HFFc6 (cell line): ENCODE results near the gene HBS1L. TPM values are rescaled to one million over a fixed set of nuclear protein-coding genes. Genes with fewer than 3 reads are reported as not detected.

Experiments used
- DNase-seq: peaks from one replicate; pipeline ENCODE4 v3.0.0-alpha.2; 2018
- H3K27ac Mint-ChIP-seq: 2 replicates; pipeline ENCODE4 v1.8.0; 2020; ENCODE audit warnings: mild to moderate bottlenecking, mixed read lengths
- H3K27me3 Mint-ChIP-seq: 2 replicates; pipeline ENCODE4 v1.8.0; 2021; ENCODE audit warnings: mild to moderate bottlenecking, moderate library complexity, mixed read lengths; ENCODE audit not compliant: insufficient read depth
- H3K36me3 Mint-ChIP-seq: 2 replicates; pipeline ENCODE4 v1.8.0; 2021; ENCODE audit warnings: low read depth, mixed read lengths
- H3K4me1 Mint-ChIP-seq: 2 replicates; pipeline ENCODE4 v1.8.0; 2020; ENCODE audit warnings: low read depth, mixed read lengths
- H3K4me3 Mint-ChIP-seq: 2 replicates; pipeline ENCODE4 v1.8.0; 2020; ENCODE audit warnings: mild to moderate bottlenecking, moderate library complexity, mixed read lengths
- H3K9me3 Mint-ChIP-seq: 2 replicates; pipeline ENCODE4 v1.8.0; 2020; ENCODE audit warnings: mild to moderate bottlenecking, mixed read lengths
- CTCF ChIP-seq: fragments of 200-600 bp; sonication (generic); IDR thresholded peaks from 2 replicates; pipeline ENCODE4 v1.5.0; 2021; ENCODE audit warnings: antibody characterized with exemption, mild to moderate bottlenecking
- total RNA-seq, 6 experiments: library from RNA; stranded (reverse); fragmentation: NEBNext Ultra II Directional; extraction: Animal tissue kit (Norgen Biotek cat#: 25700); gene quantifications; 2 replicates in 1 of 6; 3 replicates in 5 of 6; pipeline ENCODE4 v1.2.3, GENCODE V29; 2021

HBS1L gene
- total RNA-seq, 6 experiments from 2014 or later: 100 to 123 (median 107) TPM

GRCh38 chr6:134950482-134950881, 104.1 kb downstream of the HBS1L start:
- DNase-seq: no peak
- Mint-ChIP-seq H3K27ac (no peak overlapping the region), H3K9me3 (no peaks in the 10 kb centered on the region), H3K36me3 (no peaks in the 10 kb centered on the region), H3K4me3 (no peak overlapping the region), H3K4me1 (no peaks in the 10 kb centered on the region), H3K27me3 (peaks cover 3% of the 10 kb centered on the region)
- TF ChIP-seq CTCF: no peak

DNA sequence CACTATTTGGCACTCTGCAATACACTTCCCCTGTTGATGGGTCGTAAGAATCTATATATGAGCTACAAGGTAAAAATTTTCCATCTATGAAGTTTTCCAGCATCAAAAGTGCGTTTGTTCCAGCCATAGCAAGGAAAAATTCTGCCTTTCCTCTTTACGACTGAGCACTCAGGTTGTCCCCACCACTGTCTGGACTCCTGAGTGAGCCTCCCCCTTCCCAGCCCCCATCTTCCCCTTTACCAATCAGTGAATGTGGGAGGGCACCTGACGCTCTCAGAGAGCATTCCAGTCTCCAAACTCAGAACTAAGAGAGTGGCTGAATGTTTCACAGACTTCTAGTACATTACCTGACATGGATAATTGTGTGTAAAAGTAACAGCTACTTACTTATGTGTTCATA, 104.7 kb downstream of the HBS1L start, which contains the start of gene ALDH8A1:
Gene ALDH8A1 (minus strand): TSS at position 175 of the 400 bp plus-strand sequence. CDS start 48 bp downstream, at position 127.
- no peak for DNase-seq
- TF ChIP-seq CTCF: no peak
- Mint-ChIP-seq H3K4me1 (no peaks in the 10 kb centered on the region), H3K4me3 (no peak within 1 kb of the TSS), H3K27me3 (peaks cover 3% of the 10 kb centered on the region), H3K27ac (no peak within 1 kb of the TSS), H3K36me3 (no peaks in the 10 kb centered on the region), H3K9me3 (no peaks in the 10 kb centered on the region)

- Mint-ChIP-seq H3K27me3 (peaks cover 3% of the 10 kb centered on the region), H3K36me3 (no peaks in the 10 kb centered on the region), H3K27ac (no peak overlapping the region), H3K4me1 (no peaks in the 10 kb centered on the region), H3K4me3 (no peak overlapping the region), H3K9me3 (no peaks in the 10 kb centered on the region)
- no peak for TF ChIP-seq CTCF
- no peak for DNase-seq
Observed at GRCh38 chr6:134948691-134949090, 105.9 kb downstream of the HBS1L start.

DNA sequence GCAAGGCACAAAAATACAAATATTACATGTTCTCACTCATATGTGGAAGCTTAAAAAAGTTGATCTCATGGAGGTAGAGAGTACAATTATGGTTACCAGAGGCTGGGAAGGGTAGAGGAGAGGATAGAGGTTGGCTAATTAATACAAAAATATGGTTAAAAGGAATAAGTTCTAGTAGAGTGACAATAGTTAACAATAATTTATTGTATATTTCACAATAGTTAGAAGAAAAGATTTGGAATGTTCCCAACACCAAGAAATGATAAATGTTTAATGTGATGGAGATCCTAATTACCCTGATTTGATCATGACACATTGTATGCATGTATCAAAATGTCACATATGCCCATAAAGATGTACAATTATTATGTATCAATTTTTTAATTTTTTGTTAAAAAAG, 106.5 kb downstream of the HBS1L start:
- Mint-ChIP-seq H3K4me1 (no peaks in the 10 kb centered on the region), H3K9me3 (no peaks in the 10 kb centered on the region), H3K27me3 (peaks cover 3% of the 10 kb centered on the region), H3K4me3 (no peak overlapping the region), H3K36me3 (no peaks in the 10 kb centered on the region), H3K27ac (no peak overlapping the region)
- no peak for TF ChIP-seq CTCF
- DNase-seq: no peak

GRCh38 chr6:134945045-134945444, 109.6 kb downstream of the HBS1L start:
- H3K27me3 Mint-ChIP-seq: no peaks in the 10 kb centered on the region; the same call in 1 of the 2 replicates
- no peak for DNase-seq
- H3K4me3 Mint-ChIP-seq: no peak overlapping the region
- H3K36me3 Mint-ChIP-seq: no peaks in the 10 kb centered on the region
- H3K9me3 Mint-ChIP-seq: no peaks in the 10 kb centered on the region
- H3K27ac Mint-ChIP-seq: no peak overlapping the region
- no peaks in the 10 kb centered on the region for H3K4me1 Mint-ChIP-seq
- TF ChIP-seq CTCF: no peak

GRCh38 chr6:134943522-134944111, 111.0 kb downstream of the HBS1L start:
- TF ChIP-seq CTCF: no peak
- Mint-ChIP-seq H3K36me3 (no peaks in the 10 kb centered on the region), H3K9me3 (no peaks in the 10 kb centered on the region), H3K4me3 (no peak overlapping the region), H3K4me1 (no peaks in the 10 kb centered on the region), H3K27ac (no peak overlapping the region), H3K27me3 (no peaks in the 10 kb centered on the region; the same call in 1 of the 2 replicates)
- DNase-seq: no peak
